DND-41 (cell line): Measurements from ENCODE around the gene NUDT1.

Experiments
- ATAC-seq: fragments of 200-7000 bp; cut with Tn5 transposase; 3 replicates; pipeline ENCODE4 v1.9.1; 2021; ENCODE audit warnings: low read depth; ENCODE audit not compliant: insufficient read depth
- DNase-seq: peaks from one replicate; pipeline ENCODE4 v3.0.0-alpha.2; 2020
- H2AFZ ChIP-seq: 2 replicates; pipeline ENCODE4 v1.6.0; 2012; ENCODE audit warnings: low read depth, low read length
- H3K27ac ChIP-seq: 2 replicates; pipeline ENCODE4 v1.5.1; 2012; ENCODE audit warnings: low read length, inconsistent platforms
- H3K27me3 ChIP-seq: fragments of 200-600 bp; sonication (generic); 2 replicates; pipeline ENCODE4 v1.6.0; 2012; ENCODE audit warnings: low read length, mild to moderate bottlenecking, inconsistent platforms; ENCODE audit not compliant: insufficient read depth, poor library complexity
- H3K36me3 ChIP-seq: 2 replicates; pipeline ENCODE4 v1.5.1; 2012; ENCODE audit warnings: low read length, inconsistent platforms; ENCODE audit not compliant: insufficient read depth
- H3K4me1 ChIP-seq: 2 replicates; pipeline ENCODE4 v1.5.1; 2012; ENCODE audit warnings: mild to moderate bottlenecking, low read length; ENCODE audit not compliant: insufficient read depth
- H3K4me2 ChIP-seq: 2 replicates; pipeline ENCODE4 v1.6.0; 2012; ENCODE audit warnings: mild to moderate bottlenecking, moderate library complexity, low read length, inconsistent platforms; ENCODE audit not compliant: insufficient read depth
- H3K4me3 ChIP-seq, 2 experiments: fragments of 200-600 bp in 1 of 2; shearing (Covaris generic) in 1 of 2; 2 replicates each; pipeline ENCODE4 v1.5.1; 2012 to 2016; ENCODE audit warnings: inconsistent platforms in 2 of 2, low read length in 2 of 2, mild to moderate bottlenecking in 2 of 2, low read depth in 1 of 2, moderate library complexity in 1 of 2
- H3K79me2 ChIP-seq: 2 replicates; pipeline ENCODE4 v1.6.0; 2012; ENCODE audit warnings: low read length, inconsistent platforms; ENCODE audit not compliant: insufficient read depth
- H3K9ac ChIP-seq: 2 replicates; pipeline ENCODE4 v1.6.0; 2012; ENCODE audit warnings: low read depth, mild to moderate bottlenecking, inconsistent platforms, low read length, moderate library complexity
- H3K9me3 ChIP-seq: 2 replicates; pipeline ENCODE4 v1.5.1; 2012; ENCODE audit warnings: low read length, moderate library complexity, mild to moderate bottlenecking, inconsistent platforms; ENCODE audit not compliant: insufficient read depth, severe bottlenecking
- H4K20me1 ChIP-seq: 2 replicates; pipeline ENCODE4 v1.6.0; 2012; ENCODE audit warnings: low read length; ENCODE audit not compliant: insufficient read depth
- CTCF ChIP-seq: IDR thresholded peaks from 2 replicates; pipeline ENCODE4 v1.5.1; 2012; ENCODE audit warnings: borderline replicate concordance, low read length, moderate library complexity, mild to moderate bottlenecking; ENCODE audit not compliant: poor library complexity, severe bottlenecking; ENCODE audit errors: extremely low read depth
- EZH2 ChIP-seq: IDR thresholded peaks from 3 replicates; pipeline ENCODE4 v1.6.1; 2012; ENCODE audit warnings: borderline replicate concordance, low read depth, mild to moderate bottlenecking, moderate library complexity, low read length, inconsistent platforms; ENCODE audit not compliant: severe bottlenecking

Gene NUDT1

GRCh38 chr7:2256306-2257045 lies 14.4 kb downstream of the NUDT1 start:
- no peak overlapping the region for H3K4me3 ChIP-seq
- H3K36me3 ChIP-seq, result peaks cover 44% of the 10 kb centered on the region
- no peak overlapping the region for H3K9ac ChIP-seq
- 0 out of 2 replicates have a peak, but pooled peaks cover 1% of the 10 kb centered on the region for H4K20me1 ChIP-seq
- no peak overlapping the region for H3K4me2 ChIP-seq
- ATAC-seq (no peak), DNase-seq (no peak)
- no peaks in the 10 kb centered on the region for H3K27me3 ChIP-seq
- H3K27ac ChIP-seq, result no peak overlapping the region
- TF ChIP-seq CTCF (no peak), EZH2 (no peak)
- no peaks in the 10 kb centered on the region for H3K79me2 ChIP-seq
- no peak overlapping the region for H2AFZ ChIP-seq
- no peaks in the 10 kb centered on the region for H3K9me3 ChIP-seq
- H3K4me1 ChIP-seq, result no peaks in the 10 kb centered on the region

GRCh38 chr7:2257046-2257551 lies 15.1 kb downstream of the NUDT1 start:
- DNase-seq, result no peak
- Histone ChIP-seq H3K9me3 (no peaks in the 10 kb centered on the region), H2AFZ (no peak overlapping the region), H3K4me3 (no peak overlapping the region), H3K27me3 (no peaks in the 10 kb centered on the region), H3K27ac (no peak overlapping the region), H3K4me2 (no peak overlapping the region), H3K9ac (no peak overlapping the region), H3K36me3 (peaks cover 38% of the 10 kb centered on the region), H3K4me1 (no peaks in the 10 kb centered on the region), H4K20me1 (no peaks in the 10 kb centered on the region), H3K79me2 (no peaks in the 10 kb centered on the region)
- ATAC-seq, result no peak
- TF ChIP-seq CTCF, result no peak
- TF ChIP-seq EZH2, result no peak

GRCh38 chr7:2257651-2258050 lies 15.6 kb downstream of the NUDT1 start:
- Histone ChIP-seq H3K4me3 (no peak overlapping the region), H3K36me3 (peaks cover 42% of the 10 kb centered on the region), H3K27ac (no peak overlapping the region), H3K79me2 (no peaks in the 10 kb centered on the region), H3K9ac (no peak overlapping the region), H3K9me3 (no peaks in the 10 kb centered on the region), H2AFZ (no peak overlapping the region), H3K4me2 (no peak overlapping the region), H3K27me3 (no peaks in the 10 kb centered on the region), H4K20me1 (no peaks in the 10 kb centered on the region), H3K4me1 (no peaks in the 10 kb centered on the region)
- ATAC-seq, result no peak
- TF ChIP-seq CTCF (no peak), EZH2 (no peak)
- no peak for DNase-seq
